Fibroblast of lung (primary cell): Measurements from ENCODE around the gene TEAD2. TPM values are rescaled to one million over a fixed set of nuclear protein-coding genes. Genes with fewer than 3 reads are reported as not detected.
"Not testable (repeated sequence)": the region's sequence is repeated elsewhere in the genome, so short reads cannot be mapped to it uniquely, and the experiment has no call there.

ENCODE experiments used
- DNase-seq, 2 donors: peaks; one replicate each; pipeline versions ENCODE4 v3.0.0 to v3.0.0-alpha.2; 2010; ENCODE audit warnings: low read depth in 2 of 2
- H2AFZ ChIP-seq: 2 replicates; pipeline ENCODE4 v1.5.1; 2012; ENCODE audit warnings: low read length, control low read depth, inconsistent platforms
- H3K27ac ChIP-seq: 2 replicates; pipeline ENCODE4 v1.5.1; 2011; ENCODE audit warnings: low read length, control low read depth; ENCODE audit not compliant: insufficient read depth
- H3K27me3 ChIP-seq: 2 replicates; pipeline ENCODE4 v1.5.1; 2011; ENCODE audit warnings: mild to moderate bottlenecking, low read length; ENCODE audit not compliant: control insufficient read depth, insufficient read depth
- H3K36me3 ChIP-seq: 2 replicates; pipeline ENCODE4 v1.5.1; 2011; ENCODE audit warnings: low read length; ENCODE audit not compliant: control insufficient read depth, insufficient read depth
- H3K4me1 ChIP-seq: 2 replicates; pipeline ENCODE4 v1.5.1; 2011; ENCODE audit warnings: low read length; ENCODE audit not compliant: control insufficient read depth, insufficient read depth; ENCODE audit errors: extremely low read depth
- H3K4me2 ChIP-seq: 2 replicates; pipeline ENCODE4 v1.5.1; 2011; ENCODE audit warnings: low read length, control low read depth; ENCODE audit not compliant: insufficient read depth; ENCODE audit errors: extremely low read depth
- H3K4me3 ChIP-seq, 4 experiments: fragments of 200-600 bp in 1 of 4; sonication (generic) in 1 of 4; replicated peaks in 1 of 4; 2 replicates each; pipeline ENCODE4 v1.5.1; 2011 to 2016; ENCODE audit warnings: low read length in 4 of 4, low read depth in 3 of 4, mild to moderate bottlenecking in 3 of 4, control low read depth in 2 of 4, inconsistent platforms in 1 of 4, mixed read lengths in 1 of 4; ENCODE audit not compliant: insufficient read depth in 1 of 4; ENCODE audit errors: control extremely low read depth in 1 of 4
- H3K79me2 ChIP-seq: 2 replicates; pipeline ENCODE4 v1.5.1; 2012; ENCODE audit warnings: mild to moderate bottlenecking, low read length, inconsistent platforms; ENCODE audit not compliant: control insufficient read depth, insufficient read depth
- H3K9ac ChIP-seq: 2 replicates; pipeline ENCODE4 v1.5.1; 2011; ENCODE audit warnings: mild to moderate bottlenecking, low read length, control low read depth; ENCODE audit not compliant: insufficient read depth
- H3K9me3 ChIP-seq: 2 replicates; pipeline ENCODE4 v1.5.1; 2012; ENCODE audit warnings: low read depth, low read length; ENCODE audit not compliant: control insufficient read depth, insufficient read depth
- H4K20me1 ChIP-seq: 2 replicates; pipeline ENCODE4 v1.5.1; 2011; ENCODE audit warnings: low read length; ENCODE audit not compliant: control insufficient read depth, insufficient read depth; ENCODE audit errors: extremely low read depth
- EZH2 ChIP-seq: IDR thresholded peaks from 2 replicates; pipeline ENCODE4 v1.5.1; 2012; ENCODE audit warnings: low read length, control low read depth, mild to moderate bottlenecking; ENCODE audit errors: missing control alignments
- polyA plus RNA-seq, 2 donors: library from polyadenylated mRNA; depleted of rRNA in 1 of 2; stranded (reverse) in 1 of 2; unstranded in 1 of 2; fragments of >200 nt; gene quantifications; 2 replicates each; pipeline ENCODE4 v1.2.1, GENCODE V29; 2011 to 2012; ENCODE audit warnings: missing spikeins in 1 of 2
- total RNA-seq: library from RNA; depleted of rRNA; stranded (reverse); fragments of >200 nt; gene quantifications from 2 replicates; pipeline ENCODE4 v1.2.1, GENCODE V29; 2014
- TF ChIP-seq, protein P1 (sequence below), 2 donors: IDR thresholded peaks in 1 of 2; conservative IDR thresholded peaks in 1 of 2; 1 replicate in 1 of 2; 2 replicates in 1 of 2; pipeline ENCODE4 v1.5.1; 2011 to 2012; ENCODE audit warnings: low read length in 2 of 2, control low read depth in 1 of 2, inconsistent platforms in 1 of 2, low read depth in 1 of 2, mild to moderate bottlenecking in 1 of 2

Gene TEAD2
- total and polyA plus RNA-seq, 2 donors (not counting 1 experiment from before 2014, with no cell fraction given) = 19.2 to 22.7 TPM

DNA sequence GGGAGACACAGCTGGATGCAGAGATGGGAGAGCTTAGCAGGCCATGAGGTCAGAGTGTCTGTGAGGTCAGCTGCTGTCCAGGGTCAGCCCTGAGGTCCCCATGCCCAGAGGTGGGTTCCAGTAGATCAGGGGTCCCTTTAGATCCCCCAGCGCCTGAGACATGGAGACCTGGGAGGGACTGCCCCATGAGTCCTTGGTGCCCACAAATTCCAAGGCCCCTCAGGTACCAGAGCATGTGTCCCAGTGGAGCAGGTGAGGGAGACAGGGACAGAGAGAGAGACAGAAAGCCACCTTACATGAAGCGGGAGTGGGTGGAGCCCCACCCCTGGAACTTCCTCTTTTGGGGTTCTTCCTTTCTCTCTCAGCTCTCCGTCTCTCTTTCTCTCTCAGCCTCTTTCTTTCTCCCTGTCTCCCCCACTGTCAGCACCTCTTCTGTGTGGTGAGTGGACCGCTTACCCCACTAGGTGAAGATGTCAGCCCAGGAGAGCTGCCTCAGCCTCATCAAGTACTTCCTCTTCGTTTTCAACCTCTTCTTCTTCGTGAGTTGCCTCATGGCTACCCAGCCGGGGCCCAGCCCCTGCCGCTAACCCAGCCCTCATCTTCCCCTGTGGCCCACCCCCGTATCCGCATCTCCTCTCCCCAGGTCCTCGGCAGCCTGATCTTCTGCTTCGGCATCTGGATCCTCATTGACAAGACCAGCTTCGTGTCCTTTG is 27.0 kb downstream of the TEAD2 start, which contains the start of gene CD37:
CD37 (plus strand) TSS at position 336 of the 713 bp plus-strand sequence; CDS start at position 471, 135 bp downstream.
- H3K4me2 ChIP-seq = no peak within 1 kb of the TSS
- TF ChIP-seq EZH2 = no peak
- TF ChIP-seq, protein P1, sequence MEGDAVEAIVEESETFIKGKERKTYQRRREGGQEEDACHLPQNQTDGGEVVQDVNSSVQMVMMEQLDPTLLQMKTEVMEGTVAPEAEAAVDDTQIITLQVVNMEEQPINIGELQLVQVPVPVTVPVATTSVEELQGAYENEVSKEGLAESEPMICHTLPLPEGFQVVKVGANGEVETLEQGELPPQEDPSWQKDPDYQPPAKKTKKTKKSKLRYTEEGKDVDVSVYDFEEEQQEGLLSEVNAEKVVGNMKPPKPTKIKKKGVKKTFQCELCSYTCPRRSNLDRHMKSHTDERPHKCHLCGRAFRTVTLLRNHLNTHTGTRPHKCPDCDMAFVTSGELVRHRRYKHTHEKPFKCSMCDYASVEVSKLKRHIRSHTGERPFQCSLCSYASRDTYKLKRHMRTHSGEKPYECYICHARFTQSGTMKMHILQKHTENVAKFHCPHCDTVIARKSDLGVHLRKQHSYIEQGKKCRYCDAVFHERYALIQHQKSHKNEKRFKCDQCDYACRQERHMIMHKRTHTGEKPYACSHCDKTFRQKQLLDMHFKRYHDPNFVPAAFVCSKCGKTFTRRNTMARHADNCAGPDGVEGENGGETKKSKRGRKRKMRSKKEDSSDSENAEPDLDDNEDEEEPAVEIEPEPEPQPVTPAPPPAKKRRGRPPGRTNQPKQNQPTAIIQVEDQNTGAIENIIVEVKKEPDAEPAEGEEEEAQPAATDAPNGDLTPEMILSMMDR (conservative IDR thresholded peaks at IDR 0.05 in 1 of 2, IDR thresholded peaks at IDR 0.05 in 1 of 2; ENCODE audit: low read depth in 1 of 2, low read length in 2 of 2) = no peak
- H4K20me1 ChIP-seq = no peaks in the 10 kb centered on the region
- H3K27me3 ChIP-seq = peaks cover 7% of the 10 kb centered on the region
- H3K36me3 ChIP-seq = no peaks in the 10 kb centered on the region
- no peak within 1 kb of the TSS for H3K27ac ChIP-seq
- no peak within 1 kb of the TSS for H2AFZ ChIP-seq
- H3K9me3 ChIP-seq = no peaks in the 10 kb centered on the region
- H3K79me2 ChIP-seq = no peaks in the 10 kb centered on the region
- no peak for DNase-seq
- H3K9ac ChIP-seq = no peak within 1 kb of the TSS
- no peak within 1 kb of the TSS for H3K4me3 ChIP-seq
- peaks cover 4% of the 10 kb centered on the region for H3K4me1 ChIP-seq

DNA sequence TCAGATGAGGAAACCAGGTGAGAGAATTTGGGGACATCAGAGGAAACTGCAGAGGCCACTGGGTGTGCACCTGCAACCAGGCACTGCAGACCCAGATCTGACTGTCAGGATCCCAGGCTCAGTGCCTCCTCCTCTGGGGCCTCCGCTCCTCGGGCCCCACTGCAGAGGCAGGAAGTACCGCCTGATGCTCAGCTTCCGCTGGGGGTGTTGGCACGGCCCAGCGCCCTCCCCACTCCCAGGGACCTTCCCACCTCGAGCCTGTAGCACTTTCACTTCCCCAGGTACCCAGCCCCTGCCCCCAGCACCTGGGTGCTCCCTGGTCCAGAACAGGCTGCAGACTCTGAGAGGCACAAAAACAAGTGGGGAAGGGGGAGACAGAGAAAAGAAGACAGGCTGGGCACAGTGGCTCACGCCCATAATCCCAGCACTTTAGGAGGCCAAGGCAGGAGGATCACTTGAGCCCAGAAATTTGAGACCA is 28.4 kb downstream of the TEAD2 start:
- Histone ChIP-seq H4K20me1 (no peaks in the 10 kb centered on the region), H2AFZ (no peak overlapping the region), H3K36me3 (no peaks in the 10 kb centered on the region), H3K4me1 (no peaks in the 10 kb centered on the region), H3K9me3 (no peaks in the 10 kb centered on the region), H3K79me2 (no peaks in the 10 kb centered on the region), H3K4me3 (no peak overlapping the region), H3K27ac (no peak overlapping the region), H3K27me3 (peaks cover 5% of the 10 kb centered on the region), H3K9ac (no peak overlapping the region), H3K4me2 (no peak overlapping the region)
- no peak for DNase-seq
- TF ChIP-seq EZH2 = no peak
- TF ChIP-seq, protein P1 (conservative IDR thresholded peaks at IDR 0.05 in 1 of 2, IDR thresholded peaks at IDR 0.05 in 1 of 2; ENCODE audit: low read depth in 1 of 2, low read length in 2 of 2) = no peak

DNA sequence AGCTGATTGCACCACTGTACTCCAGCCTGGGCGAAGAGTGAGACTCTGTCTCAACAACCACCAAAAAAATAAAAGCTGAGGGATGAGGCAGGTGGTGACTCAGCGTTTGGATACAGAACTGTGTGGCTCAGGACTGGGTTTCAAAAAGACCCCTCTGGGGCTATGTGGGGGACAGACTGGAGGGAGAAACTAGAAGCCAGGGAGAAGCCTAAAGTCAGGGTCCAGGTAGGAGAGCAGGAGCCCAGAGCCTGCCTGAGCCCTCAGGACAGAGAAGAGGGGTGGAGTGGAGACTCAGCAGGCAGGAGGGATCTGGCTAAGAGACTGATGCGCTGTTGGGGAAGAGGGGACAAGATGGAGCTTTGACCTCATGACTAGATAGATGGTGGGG is 28.8 kb downstream of the TEAD2 start:
- TF ChIP-seq, protein P1 (conservative IDR thresholded peaks at IDR 0.05 in 1 of 2, IDR thresholded peaks at IDR 0.05 in 1 of 2; ENCODE audit: low read depth in 1 of 2, low read length in 2 of 2) = no peak
- no peak for TF ChIP-seq EZH2
- H3K9me3 ChIP-seq = no peaks in the 10 kb centered on the region
- no peak overlapping the region for H3K27ac ChIP-seq
- H3K4me2 ChIP-seq = no peak overlapping the region
- no peak for DNase-seq
- H3K27me3 ChIP-seq = peaks cover 2% of the 10 kb centered on the region
- H2AFZ ChIP-seq = no peak overlapping the region
- H3K4me3 ChIP-seq = no peak overlapping the region
- H3K9ac ChIP-seq = no peak overlapping the region
- no peaks in the 10 kb centered on the region for H3K4me1 ChIP-seq
- H3K36me3 ChIP-seq = no peaks in the 10 kb centered on the region
- no peaks in the 10 kb centered on the region for H4K20me1 ChIP-seq
- H3K79me2 ChIP-seq = no peaks in the 10 kb centered on the region

DNA sequence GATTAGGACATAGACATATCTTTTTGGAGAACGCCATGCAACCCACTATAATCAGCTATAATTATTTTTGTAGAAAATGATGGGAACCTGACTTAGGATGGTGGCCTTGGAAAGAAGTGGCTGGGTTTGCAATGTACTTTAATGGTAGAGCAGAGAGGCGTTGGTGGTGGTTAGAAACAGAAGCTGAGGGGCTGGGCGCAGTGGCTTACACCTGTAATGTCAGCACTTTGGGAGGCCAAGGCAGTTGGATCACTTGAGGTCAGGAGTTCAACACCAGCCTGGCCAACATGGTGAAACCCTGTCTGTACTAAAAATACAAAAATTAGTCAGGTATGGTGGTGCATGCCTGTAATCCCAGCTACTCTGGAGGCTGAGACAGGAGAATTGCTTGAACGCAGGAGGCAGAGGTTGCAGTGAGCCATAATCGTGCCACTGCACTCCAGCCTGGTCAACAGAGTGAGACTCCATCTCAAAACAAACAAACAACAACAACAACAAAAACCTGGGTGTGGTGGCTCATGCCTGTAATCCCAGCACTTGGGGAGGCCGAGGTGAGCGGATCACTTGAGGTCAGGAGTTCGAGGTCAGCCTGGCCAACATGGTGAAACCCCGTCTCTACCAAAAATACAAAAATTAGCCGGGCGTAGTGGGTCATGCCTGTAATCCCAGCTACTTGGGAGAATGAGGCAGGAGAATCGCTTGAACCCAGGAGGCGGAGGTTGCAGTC is 29.4 kb downstream of the TEAD2 start:
- H3K36me3 ChIP-seq, H3K27ac ChIP-seq, H3K9me3 ChIP-seq, H3K4me1 ChIP-seq, H2AFZ ChIP-seq, H4K20me1 ChIP-seq, H3K4me3 ChIP-seq, H3K27me3 ChIP-seq, H3K4me2 ChIP-seq, H3K9ac ChIP-seq, DNase-seq, H3K79me2 ChIP-seq: not testable (repeated sequence)
